IMR-90 (cell line): ENCODE measurements around the gene PDILT. TPM values are rescaled to one million over a fixed set of nuclear protein-coding genes. Genes with fewer than 3 reads are reported as not detected.

Experiments used
- ATAC-seq: fragments of 200-7000 bp; cut with Tn5 transposase; 2 replicates; pipeline ENCODE4 v1.9.1; 2020; ENCODE audit warnings: low read depth, mild to moderate bottlenecking, moderate library complexity
- BruUV-seq: library from RNA; stranded (reverse); fragments of 400-500 nt; replicated peaks from 2 replicates; lab custom pipeline; 2021; lab: Mats Ljungman, UMichigan
- CTCF ChIA-PET: fragments of 300-600 bp; formaldehyde crosslinking; extraction: SDS; loops from one replicate; lab custom pipeline; 2021; ENCODE audit warnings: antibody characterized with exemption; lab: Yijun Ruan, JAX
- POLR2A ChIA-PET: fragments of 300-600 bp; sonication (Branson Sonifier 250); formaldehyde crosslinking; loops from one replicate; lab custom pipeline; 2022; ENCODE audit warnings: antibody characterized with exemption; ENCODE audit not compliant: unreplicated experiment; lab: Charles Lee
- DNase-seq: peaks from one replicate; pipeline ENCODE4 v3.0.0; 2013
- H2AFZ ChIP-seq: replicated peaks from 2 replicates; pipeline ENCODE3; 2013; ENCODE audit warnings: low read length, mild to moderate bottlenecking; ENCODE audit not compliant: poor library complexity
- H2AK5ac ChIP-seq: 2 replicates; pipeline ENCODE4 v1.6.1; 2013; ENCODE audit warnings: low read depth, low read length, inconsistent platforms
- H2AK9ac ChIP-seq: replicated peaks from 2 replicates; pipeline ENCODE3; 2013; ENCODE audit warnings: mild to moderate bottlenecking, low read depth, low read length, moderate library complexity; ENCODE audit not compliant: poor library complexity
- H2BK120ac ChIP-seq: 2 replicates; pipeline ENCODE4 v1.6.1; 2013; ENCODE audit warnings: low read depth, low read length, inconsistent platforms
- H2BK15ac ChIP-seq: 3 replicates; pipeline ENCODE4 v1.6.1; 2013; ENCODE audit warnings: low read depth, low read length, inconsistent platforms
- H2BK20ac ChIP-seq: 2 replicates; pipeline ENCODE4 v1.6.1; 2013; ENCODE audit warnings: low read depth, mild to moderate bottlenecking, inconsistent platforms, low read length, moderate library complexity
- H2BK5ac ChIP-seq: 2 replicates; pipeline ENCODE4 v1.6.1; 2013; ENCODE audit warnings: mild to moderate bottlenecking, low read depth, low read length, inconsistent platforms; ENCODE audit not compliant: poor library complexity, severe bottlenecking
- H3K14ac ChIP-seq: replicated peaks from 2 replicates; pipeline ENCODE4 v1.6.1; 2013; ENCODE audit warnings: low read depth, low read length, inconsistent platforms
- H3K18ac ChIP-seq: 2 replicates; pipeline ENCODE4 v1.6.1; 2013; ENCODE audit warnings: low read depth, low read length, control low read depth
- H3K23ac ChIP-seq: 2 replicates; pipeline ENCODE4 v1.6.1; 2013; ENCODE audit warnings: low read depth, low read length, inconsistent platforms
- H3K27ac ChIP-seq: 2 replicates; pipeline ENCODE4 v1.5.1; 2013; ENCODE audit warnings: mild to moderate bottlenecking, control low read depth, low read length; ENCODE audit not compliant: insufficient read depth
- H3K27me3 ChIP-seq: 2 replicates; pipeline ENCODE4 v1.6.1; 2013; ENCODE audit warnings: low read length; ENCODE audit not compliant: control insufficient read depth, insufficient read depth
- H3K36me3 ChIP-seq: 2 replicates; pipeline ENCODE4 v1.6.1; 2013; ENCODE audit warnings: low read length, mixed read lengths; ENCODE audit not compliant: control insufficient read depth, insufficient read depth
- H3K4ac ChIP-seq: 2 replicates; pipeline ENCODE4 v1.6.1; 2013; ENCODE audit warnings: low read depth, low read length, inconsistent platforms
- H3K4me1 ChIP-seq: 2 replicates; pipeline ENCODE4 v1.6.1; 2013; ENCODE audit warnings: low read length, mixed read lengths; ENCODE audit not compliant: control insufficient read depth, insufficient read depth
- H3K4me2 ChIP-seq: 2 replicates; pipeline ENCODE4 v1.6.1; 2013; ENCODE audit warnings: low read depth, mild to moderate bottlenecking, control low read depth, low read length, moderate library complexity
- H3K4me3 ChIP-seq: 2 replicates; pipeline ENCODE4 v1.5.1; 2013; ENCODE audit warnings: low read depth, mild to moderate bottlenecking, control low read depth, low read length, moderate library complexity; ENCODE audit not compliant: insufficient read depth
- H3K56ac ChIP-seq: 2 replicates; pipeline ENCODE4 v1.6.1; 2013; ENCODE audit warnings: low read length, inconsistent platforms; ENCODE audit not compliant: insufficient read depth; ENCODE audit errors: extremely low read depth
- H3K79me1 ChIP-seq, 2 experiments: 2 replicates each; pipeline ENCODE4 v1.6.1; 2013; ENCODE audit warnings: low read length in 2 of 2, inconsistent platforms in 1 of 2, low read depth in 1 of 2
- H3K9ac ChIP-seq: 2 replicates; pipeline ENCODE4 v1.6.1; 2013; ENCODE audit warnings: low read depth, low read length, control low read depth
- H3K9me1 ChIP-seq: 2 replicates; pipeline ENCODE4 v1.6.1; 2013; ENCODE audit warnings: low read length, inconsistent platforms; ENCODE audit not compliant: insufficient read depth
- H3K9me3 ChIP-seq: 2 replicates; pipeline ENCODE4 v1.6.1; 2013; ENCODE audit warnings: low read length; ENCODE audit not compliant: control insufficient read depth, insufficient read depth
- H4K20me1 ChIP-seq: 2 replicates; pipeline ENCODE4 v1.6.1; 2013; ENCODE audit warnings: low read length, inconsistent platforms; ENCODE audit not compliant: insufficient read depth
- H4K5ac ChIP-seq: 2 replicates; pipeline ENCODE4 v1.6.1; 2013; ENCODE audit warnings: mild to moderate bottlenecking, low read depth, low read length, control low read depth
- H4K8ac ChIP-seq, 2 experiments: 2 replicates each; pipeline ENCODE4 v1.6.1; 2013; ENCODE audit warnings: low read depth in 2 of 2, low read length in 2 of 2, control low read depth in 1 of 2, inconsistent platforms in 1 of 2
- H4K91ac ChIP-seq: 2 replicates; pipeline ENCODE4 v1.6.1; 2013; ENCODE audit warnings: low read depth, low read length, inconsistent platforms; ENCODE audit not compliant: insufficient read depth
- BHLHE40 ChIP-seq: fragments of 150-350 bp; IDR thresholded peaks from 2 replicates; pipeline ENCODE4 v1.6.1; 2016; ENCODE audit warnings: mild to moderate bottlenecking, low read depth, low read length
- CEBPB ChIP-seq: IDR thresholded peaks from 2 replicates; pipeline ENCODE4 v1.6.1; 2012; ENCODE audit warnings: low read depth, low read length, improper control_type of control experiment
- CHD1 ChIP-seq: IDR thresholded peaks from 2 replicates; pipeline ENCODE4 v1.6.1; 2012; ENCODE audit warnings: low read depth, low read length, improper control_type of control experiment
- CTCF ChIP-seq: conservative IDR thresholded peaks from 2 replicates; pipeline ENCODE4 v1.5.1; 2012; ENCODE audit warnings: mild to moderate bottlenecking, low read depth, low read length, improper control_type of control experiment
- FOS ChIP-seq: fragments of 150-350 bp; IDR thresholded peaks from 2 replicates; pipeline ENCODE4 v1.6.1; 2016; ENCODE audit warnings: low read depth, low read length
- MAFK ChIP-seq: IDR thresholded peaks from 2 replicates; pipeline ENCODE4 v1.6.1; 2012; ENCODE audit warnings: low read depth, low read length, improper control_type of control experiment
- MAZ ChIP-seq: IDR thresholded peaks from 2 replicates; pipeline ENCODE4 v1.6.1; 2012; ENCODE audit warnings: low read depth, mild to moderate bottlenecking, low read length, improper control_type of control experiment, moderate library complexity, borderline replicate concordance
- MXI1 ChIP-seq: IDR thresholded peaks from 2 replicates; pipeline ENCODE4 v1.6.1; 2012; ENCODE audit warnings: low read depth, mild to moderate bottlenecking, low read length, moderate library complexity, borderline replicate concordance
- NFE2L2 ChIP-seq: fragments of 150-350 bp; IDR thresholded peaks from 2 replicates; pipeline ENCODE4 v1.6.1; 2016; ENCODE audit warnings: low read depth, mild to moderate bottlenecking, low read length
- POLR2A ChIP-seq: IDR thresholded peaks from 2 replicates; pipeline ENCODE4 v1.6.1; 2012; ENCODE audit warnings: mild to moderate bottlenecking, low read depth, low read length
- RAD21 ChIP-seq: IDR thresholded peaks from 2 replicates; pipeline ENCODE4 v1.6.1; 2012; ENCODE audit warnings: low read length, improper control_type of control experiment
- RCOR1 ChIP-seq: IDR thresholded peaks from 2 replicates; pipeline ENCODE4 v1.6.1; 2012; ENCODE audit warnings: mild to moderate bottlenecking, low read length, improper control_type of control experiment; ENCODE audit not compliant: insufficient replicate concordance
- RFX5 ChIP-seq: IDR thresholded peaks from 2 replicates; pipeline ENCODE4 v1.8.0; 2012; ENCODE audit warnings: low read depth, mild to moderate bottlenecking, low read length, moderate library complexity
- SMC3 ChIP-seq: fragments of 150-350 bp; IDR thresholded peaks from 2 replicates; pipeline ENCODE4 v1.6.1; 2016; ENCODE audit warnings: low read depth, mild to moderate bottlenecking, antibody characterized with exemption, low read length, moderate library complexity
- USF2 ChIP-seq: fragments of 150-350 bp; IDR thresholded peaks from 2 replicates; pipeline ENCODE4 v1.6.1; 2017; ENCODE audit warnings: mild to moderate bottlenecking, antibody characterized with exemption, low read length, low read depth
- WGBS, 2 experiments: methylation state at CpG; one replicate each; pipeline versions ENCODE4 v1.1.5 to v1.1.7; 2013; ENCODE audit warnings: missing lambda C conversion rate in 2 of 2; ENCODE audit not compliant: insufficient read length in 1 of 2; ENCODE audit errors: extremely low coverage in 2 of 2; 5-methylcytosine and 5-hydroxymethylcytosine counted together
- dilution Hi-C: fragments of 300-500 bp; cut with HindIII; formaldehyde crosslinking; loops from one replicate; pipeline ENCODE4 v1.14.3; 2018; ENCODE audit warnings: low sequenced_read_pairs; ENCODE audit not compliant: unreplicated experiment
- in situ Hi-C: fragments of 300-500 bp; cut with MboI; formaldehyde crosslinking; loops from 3 replicates; pipeline ENCODE4 v1.14.3; 2019; ENCODE audit warnings: low sequenced_read_pairs, inconsistent platforms, mixed read lengths
- intact Hi-C: fragments of 100-400 bp; cut with micrococcal nuclease; formaldehyde crosslinking; loops from 2 replicates; pipeline ENCODE4 v1.10.0; 2022
- polyA plus RNA-seq, 3 experiments: library from polyadenylated mRNA; depleted of rRNA; stranded (reverse); fragments of >200 nt; gene quantifications; 2 replicates each; pipeline ENCODE4 v1.2.3, GENCODE V29; 2012; ENCODE audit warnings: low replicate concordance in 1 of 3
- total RNA-seq: library from RNA; depleted of rRNA; stranded (reverse); fragments of >200 nt; gene quantifications from 2 replicates; pipeline ENCODE4 v1.2.3, GENCODE V29; 2012
- TF ChIP-seq, protein P1 (sequence below): fragments of 150-350 bp; IDR thresholded peaks from 2 replicates; pipeline ENCODE4 v1.6.1; 2016; ENCODE audit warnings: low read depth, mild to moderate bottlenecking, low read length, moderate library complexity, borderline replicate concordance

Gene PDILT
- total and polyA plus RNA-seq, 2 of the 4 experiments (the other 2 are of a cell fraction) = not detected

GRCh38 chr16:20323591-20324117 lies 80.9 kb downstream of the PDILT start:
- Histone ChIP-seq H4K20me1 (no peaks in the 10 kb centered on the region), H3K4me3 (no peak overlapping the region), H4K91ac (no peak overlapping the region), H3K9ac (no peak overlapping the region), H3K4ac (no peak overlapping the region), H2AK9ac (no peak overlapping the region), H3K27me3 (no peaks in the 10 kb centered on the region), H3K18ac (no peak overlapping the region), H4K8ac (no peak overlapping the region), H3K36me3 (no peaks in the 10 kb centered on the region), H2AK5ac (no peak overlapping the region), H3K4me2 (no peak overlapping the region), H4K5ac (no peak overlapping the region), H2BK120ac (no peak overlapping the region), H3K56ac (no peak overlapping the region), H3K9me3 (peaks cover 17% of the 10 kb centered on the region), H2BK20ac (no peak overlapping the region), H3K27ac (no peak overlapping the region), H2BK15ac (no peak overlapping the region), H3K9me1 (no peaks in the 10 kb centered on the region), H3K23ac (no peak overlapping the region), H3K4me1 (no peaks in the 10 kb centered on the region), H2BK5ac (no peak overlapping the region), H3K14ac (no peak overlapping the region), H3K79me1 (no peaks in the 10 kb centered on the region), H2AFZ (no peak overlapping the region)
- intact Hi-C loops (no loop called here), in situ Hi-C loops (no loop called here), dilution Hi-C loops (no loop called here)
- POLR2A ChIA-PET = no interaction called here
- WGBS, 2 experiments = 67% methylated on average over 4 of the region's 9 CpGs; no CpG with 5 or more reads in 1 of the 2 experiments
- TF ChIP-seq POLR2A = no peak
- no peak for TF ChIP-seq SMC3
- no peak for TF ChIP-seq BHLHE40
- no peak for TF ChIP-seq NFE2L2
- no peak for TF ChIP-seq MXI1
- no peak for TF ChIP-seq CTCF
- TF ChIP-seq, protein P1, sequence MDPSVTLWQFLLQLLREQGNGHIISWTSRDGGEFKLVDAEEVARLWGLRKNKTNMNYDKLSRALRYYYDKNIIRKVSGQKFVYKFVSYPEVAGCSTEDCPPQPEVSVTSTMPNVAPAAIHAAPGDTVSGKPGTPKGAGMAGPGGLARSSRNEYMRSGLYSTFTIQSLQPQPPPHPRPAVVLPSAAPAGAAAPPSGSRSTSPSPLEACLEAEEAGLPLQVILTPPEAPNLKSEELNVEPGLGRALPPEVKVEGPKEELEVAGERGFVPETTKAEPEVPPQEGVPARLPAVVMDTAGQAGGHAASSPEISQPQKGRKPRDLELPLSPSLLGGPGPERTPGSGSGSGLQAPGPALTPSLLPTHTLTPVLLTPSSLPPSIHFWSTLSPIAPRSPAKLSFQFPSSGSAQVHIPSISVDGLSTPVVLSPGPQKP = no peak
- TF ChIP-seq MAZ = no peak
- TF ChIP-seq USF2 = no peak
- no peak for TF ChIP-seq CEBPB
- TF ChIP-seq MAFK = no peak
- no peak for TF ChIP-seq RFX5
- no peak for TF ChIP-seq FOS
- no peak for TF ChIP-seq CHD1
- TF ChIP-seq RAD21 = no peak
- no peak for TF ChIP-seq RCOR1
- no peak for ATAC-seq
- no TSS peak for BruUV-seq
- no peak for DNase-seq
- CTCF ChIA-PET = no interaction called here
